Measurements from ENCODE around the gene MINPP1.
"Not testable (repeated sequence)": the region's sequence is repeated elsewhere in the genome, so short reads cannot be mapped to it uniquely, and the experiment has no call there.

Gene MINPP1

DNA sequence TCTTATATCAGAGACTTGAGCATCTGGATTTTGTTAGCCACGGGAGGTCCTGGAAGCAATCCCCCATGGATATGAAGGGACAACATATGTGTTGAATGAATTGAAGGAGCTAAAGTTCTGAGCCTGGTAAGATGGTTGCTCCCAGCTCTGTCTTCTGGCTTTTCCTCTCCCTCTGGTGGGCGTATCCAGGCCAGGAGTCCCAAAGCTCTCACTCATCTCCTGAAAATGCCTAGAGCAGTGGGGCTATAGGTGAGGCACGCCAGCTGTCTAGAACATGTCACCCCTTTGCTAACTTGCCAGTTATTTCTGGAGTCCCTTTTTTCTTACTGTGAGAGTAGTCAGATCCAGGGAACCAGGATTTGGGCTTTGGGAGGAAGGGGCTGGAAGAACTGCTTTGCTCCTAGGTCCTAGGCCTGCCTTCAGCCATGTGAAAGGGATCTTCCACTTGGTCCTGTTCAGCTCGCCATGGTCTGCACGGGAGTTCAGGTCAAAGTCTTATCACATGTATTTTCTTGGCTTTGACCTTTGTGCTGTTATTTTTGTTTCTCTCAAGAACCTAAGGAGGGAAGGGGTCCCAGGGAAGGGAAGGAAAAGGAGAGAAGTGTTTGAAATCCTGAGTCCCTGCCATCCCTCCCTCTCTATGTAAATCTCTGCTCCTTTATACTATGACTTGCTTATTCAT lies 73.6 kb downstream of the MINPP1 start:
- no peak for DNase-seq

DNA sequence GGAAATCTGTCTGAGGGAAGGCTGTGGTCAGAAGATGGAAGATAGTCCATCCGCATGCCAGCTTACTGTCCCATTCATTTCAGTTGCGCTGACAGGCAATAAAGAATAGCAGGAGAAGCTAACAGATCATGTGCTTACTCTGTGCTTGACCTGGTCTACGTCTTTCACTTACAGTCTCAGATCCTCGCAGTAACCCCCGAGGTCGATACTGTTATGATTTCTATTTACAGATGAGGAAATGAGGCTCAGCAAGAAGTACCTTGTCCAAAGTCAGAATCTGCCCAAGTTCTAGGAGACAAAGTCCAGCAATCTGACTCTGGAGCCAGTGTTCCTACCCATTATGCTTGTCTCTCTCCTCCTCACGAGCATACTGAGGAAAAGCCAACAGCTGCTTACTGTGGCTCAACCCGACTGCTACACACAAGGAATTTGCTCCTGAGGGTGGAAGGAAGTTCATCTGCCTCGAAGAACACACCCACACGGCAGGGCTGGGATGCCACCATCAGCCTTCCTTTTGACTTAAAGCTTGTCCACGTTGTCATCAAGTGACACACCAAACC lies 74.2 kb downstream of the MINPP1 start:
- DNase-seq: no peak

DNA sequence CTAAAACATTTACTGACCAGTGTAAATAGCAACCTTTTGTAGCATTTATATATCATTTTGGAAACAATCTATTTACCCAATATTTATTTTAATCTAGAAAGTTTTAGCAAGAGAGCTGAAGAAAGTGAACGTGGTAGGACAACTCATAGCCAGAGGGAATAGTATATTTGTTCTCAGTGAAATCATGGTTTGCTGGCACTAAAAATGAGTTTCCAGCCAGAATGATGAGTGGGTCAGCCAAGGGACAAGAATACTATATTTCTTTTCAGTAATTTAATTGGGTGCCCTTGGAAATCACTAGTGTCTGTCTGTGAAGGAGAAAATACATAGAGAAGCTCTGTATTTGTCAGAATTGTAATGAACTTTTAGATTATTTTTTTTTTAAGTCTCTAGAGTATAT lies 74.9 kb downstream of the MINPP1 start:
- no peak for DNase-seq

- DNase-seq: no peak
Observed at GRCh38 chr10:87580016-87580415, 75.3 kb downstream of the MINPP1 start.

DNA sequence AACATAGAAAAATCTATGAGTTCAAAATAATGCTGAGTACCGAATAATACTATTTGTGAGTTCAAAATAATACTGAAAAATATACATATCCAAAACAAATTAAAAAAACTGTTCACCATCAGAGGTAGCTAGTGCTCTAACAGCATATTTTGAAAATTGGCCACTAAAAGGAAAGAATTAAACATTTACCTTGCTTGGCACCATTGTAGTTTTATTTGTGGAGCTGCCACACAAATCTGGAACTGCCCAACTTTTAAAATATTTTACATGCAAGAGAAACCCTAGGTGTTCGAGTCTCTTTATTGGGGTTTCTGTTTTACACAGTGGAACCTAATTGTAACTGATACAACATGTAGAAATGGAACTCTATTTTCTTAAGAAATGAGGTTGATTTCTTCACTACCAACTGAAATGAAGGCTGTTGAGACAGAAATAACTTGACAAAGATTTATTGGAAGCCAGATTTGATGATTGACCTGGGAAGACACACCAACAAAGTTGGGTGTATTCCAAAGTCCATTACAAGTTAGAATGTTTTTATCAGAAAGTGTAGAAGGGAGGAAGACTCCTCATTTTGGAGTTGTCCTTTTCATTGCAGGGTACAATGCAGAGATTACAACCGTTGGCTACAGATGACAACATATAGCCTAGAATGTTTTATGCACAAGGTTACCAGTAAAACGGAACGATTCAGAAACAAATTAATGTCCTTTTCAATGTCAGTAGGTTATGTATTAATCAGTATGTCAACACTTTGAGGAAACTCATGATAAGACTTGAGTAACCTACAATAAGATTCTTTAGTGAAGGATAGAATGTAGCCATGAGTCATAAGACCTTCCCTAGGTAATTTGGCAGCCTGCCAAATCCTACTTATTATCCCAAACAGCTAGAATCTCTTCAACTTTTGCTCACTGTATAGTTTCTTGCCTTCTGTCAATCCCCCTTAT lies 81.1 kb downstream of the MINPP1 start:
- DNase-seq: no peak

DNA sequence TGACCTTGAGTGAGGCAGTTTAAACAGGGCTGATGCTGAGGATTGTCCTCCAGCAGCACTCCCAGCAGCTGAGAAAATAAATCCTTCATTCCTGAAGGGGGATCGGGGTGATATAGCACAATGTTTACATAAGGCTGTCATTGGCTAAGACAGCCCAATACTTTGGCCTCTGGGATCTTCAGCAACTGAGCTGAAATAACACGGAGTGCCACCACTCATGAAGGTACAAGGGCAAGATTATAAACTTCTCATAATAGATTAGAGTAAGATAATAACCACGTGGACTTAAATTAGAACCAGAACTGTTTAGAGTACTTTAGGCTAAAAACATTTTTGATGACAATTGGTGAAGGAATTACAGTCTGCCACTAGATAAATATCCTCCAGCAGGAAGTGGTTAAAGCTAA lies 85.0 kb downstream of the MINPP1 start:
- DNase-seq: no peak

- no peak for DNase-seq
Observed at GRCh38 chr10:87590705-87591588, 86.3 kb downstream of the MINPP1 start.

GRCh38 chr10:87591589-87591886 lies 86.8 kb downstream of the MINPP1 start:
- no peak for DNase-seq

DNA sequence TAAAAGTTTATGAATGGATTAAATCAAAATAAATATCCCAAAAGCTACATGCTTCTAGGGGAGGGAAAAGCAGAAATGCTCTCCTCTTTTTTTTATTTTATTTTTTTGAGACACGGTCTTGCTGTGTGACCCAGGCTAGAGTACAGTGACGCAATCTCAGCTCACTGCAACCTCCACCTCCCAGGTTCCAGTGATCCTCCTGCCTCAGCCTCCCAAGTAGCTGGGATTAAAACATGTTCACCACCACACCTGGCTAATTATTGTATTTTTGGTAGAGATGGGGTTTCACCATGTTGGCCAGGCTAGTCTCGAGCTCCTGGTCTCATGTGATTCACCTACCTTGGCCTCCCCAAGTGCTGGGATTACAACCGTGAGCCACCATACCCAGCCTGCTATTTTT lies 88.2 kb downstream of the MINPP1 start:
- DNase-seq: not testable (repeated sequence)

DNA sequence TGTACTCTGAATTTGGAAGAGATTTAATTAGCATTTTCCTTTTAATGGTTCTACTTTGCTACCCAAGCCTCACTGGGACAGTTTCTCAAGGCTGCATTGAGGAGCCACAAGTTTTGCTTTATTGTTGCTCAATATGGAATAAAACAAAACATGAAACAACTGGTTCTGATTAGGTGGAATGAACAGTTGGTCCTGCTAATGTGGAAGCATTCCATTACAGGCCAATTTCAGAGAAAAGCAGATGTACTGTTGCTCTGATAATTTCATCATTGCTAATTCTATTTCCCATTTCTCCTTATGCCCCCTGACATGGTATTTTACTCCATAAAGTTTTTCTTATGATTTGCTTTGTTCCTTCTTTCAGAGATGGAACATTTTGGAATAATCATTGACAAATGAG lies 89.0 kb downstream of the MINPP1 start:
- DNase-seq: no peak

DNA sequence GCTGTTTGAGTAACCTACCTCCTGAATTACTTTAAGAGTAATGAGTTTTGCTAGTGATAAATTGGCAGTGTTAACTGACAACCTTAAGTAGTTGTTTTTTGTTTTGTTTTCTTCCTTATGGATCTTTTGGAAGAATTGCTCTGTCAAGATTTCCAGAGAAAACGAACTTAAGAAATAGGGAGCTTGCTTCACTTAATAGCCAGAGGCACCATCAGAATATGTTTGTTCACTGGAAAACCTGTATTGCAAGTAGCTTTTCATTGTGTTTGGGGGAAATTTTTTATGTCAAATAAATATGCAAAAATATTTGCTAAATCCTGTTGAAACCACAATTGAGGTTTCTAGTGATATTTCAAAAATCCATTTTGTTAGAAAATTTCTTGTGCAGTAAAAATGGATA lies 89.5 kb downstream of the MINPP1 start:
- no peak for DNase-seq

- DNase-seq: no peak
Observed at GRCh38 chr10:87594864-87595263, 90.2 kb downstream of the MINPP1 start.

GRCh38 chr10:87596351-87596750 lies 91.7 kb downstream of the MINPP1 start:
- no peak for DNase-seq

GRCh38 chr10:87598700-87599099 lies 94.0 kb downstream of the MINPP1 start:
- DNase-seq: no peak

DNA sequence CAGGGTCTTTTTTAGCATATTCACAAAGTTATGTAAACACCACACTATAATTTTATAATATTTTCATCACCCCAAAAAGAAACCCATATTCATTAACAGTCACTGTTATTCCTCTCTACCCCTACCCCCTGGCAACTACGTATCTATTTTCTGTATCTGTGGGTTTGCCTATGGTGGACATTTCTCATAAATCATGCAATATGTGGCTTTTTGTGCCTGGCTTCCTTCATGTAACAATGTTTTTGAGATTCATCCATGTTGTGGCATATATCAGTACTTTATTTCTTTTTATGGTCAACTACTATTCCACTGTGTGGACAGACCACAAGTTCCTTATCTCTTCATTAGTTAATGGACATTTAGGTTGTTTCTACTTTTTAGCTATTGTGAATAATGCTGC lies 95.9 kb downstream of the MINPP1 start:
- DNase-seq: no peak
